HG03442 (cell line): ENCODE results near the gene CA10.

ENCODE experiments used
- ATAC-seq: cut with Tn5 transposase; IDR thresholded peaks from one replicate; pipeline ENCODE4 v1.9.1; 2021; ENCODE audit warnings: mild to moderate bottlenecking, moderate library complexity; ENCODE audit not compliant: unreplicated experiment

CA10 gene

DNA sequence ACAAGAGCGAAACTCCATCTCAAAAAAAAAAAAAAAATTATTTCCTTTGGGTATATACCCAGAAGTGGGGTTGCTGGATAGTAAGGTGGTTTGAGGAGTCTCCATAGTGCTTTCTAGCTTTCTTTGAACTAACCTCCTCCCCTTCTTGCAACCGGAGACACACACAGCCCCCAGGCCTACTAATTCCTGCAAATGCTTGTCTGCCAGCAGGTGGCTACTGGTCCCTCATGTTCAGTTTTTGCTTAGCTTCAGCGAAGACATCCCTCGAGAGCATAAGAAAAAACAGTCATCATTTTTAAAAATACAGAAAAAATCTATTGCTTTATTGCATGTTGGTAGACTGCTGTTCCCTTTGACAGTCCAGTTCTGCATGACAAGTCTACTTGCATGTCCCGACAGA, 459.2 kb downstream of the CA10 start:
- ATAC-seq = no peak

DNA sequence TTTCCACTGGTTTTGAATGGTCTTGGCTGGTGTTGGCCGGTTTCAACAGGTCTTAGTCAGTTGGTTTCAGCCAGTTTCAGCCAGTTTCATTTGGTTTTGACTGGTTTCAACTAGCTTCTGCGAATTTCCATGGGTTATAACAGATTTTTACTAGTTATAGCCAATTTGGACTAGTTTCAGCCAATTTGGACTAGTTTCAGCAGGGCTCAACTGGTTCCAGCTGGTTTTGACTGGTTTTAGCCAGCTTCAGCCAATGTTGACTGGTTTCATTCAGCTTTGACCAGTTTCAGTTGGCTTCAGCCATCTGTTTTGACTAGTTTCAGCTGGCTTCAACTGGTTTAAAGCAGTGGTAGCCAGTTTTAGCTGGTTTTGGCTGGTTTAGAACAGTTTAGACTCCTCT, 465.6 kb downstream of the CA10 start:
- no peak for ATAC-seq

DNA sequence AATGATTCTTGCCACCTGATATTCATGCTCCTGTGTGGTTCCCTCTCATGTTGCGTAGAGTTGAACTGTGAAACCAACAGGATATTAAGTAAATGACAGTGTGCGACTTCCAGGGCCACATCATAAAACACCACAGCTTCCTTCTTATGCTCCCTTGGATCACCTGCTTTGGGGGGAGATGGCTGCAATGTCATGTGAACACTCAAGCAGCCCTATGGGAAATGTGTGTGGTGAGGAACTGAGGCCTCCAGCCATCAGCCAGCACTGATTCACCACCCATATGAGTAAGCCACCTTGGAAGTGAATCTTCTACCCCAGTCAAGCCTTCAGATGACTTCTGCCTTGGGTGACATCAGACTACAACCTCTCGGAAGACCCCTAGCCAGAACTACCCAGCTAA, 470.6 kb downstream of the CA10 start:
- ATAC-seq = no peak

DNA sequence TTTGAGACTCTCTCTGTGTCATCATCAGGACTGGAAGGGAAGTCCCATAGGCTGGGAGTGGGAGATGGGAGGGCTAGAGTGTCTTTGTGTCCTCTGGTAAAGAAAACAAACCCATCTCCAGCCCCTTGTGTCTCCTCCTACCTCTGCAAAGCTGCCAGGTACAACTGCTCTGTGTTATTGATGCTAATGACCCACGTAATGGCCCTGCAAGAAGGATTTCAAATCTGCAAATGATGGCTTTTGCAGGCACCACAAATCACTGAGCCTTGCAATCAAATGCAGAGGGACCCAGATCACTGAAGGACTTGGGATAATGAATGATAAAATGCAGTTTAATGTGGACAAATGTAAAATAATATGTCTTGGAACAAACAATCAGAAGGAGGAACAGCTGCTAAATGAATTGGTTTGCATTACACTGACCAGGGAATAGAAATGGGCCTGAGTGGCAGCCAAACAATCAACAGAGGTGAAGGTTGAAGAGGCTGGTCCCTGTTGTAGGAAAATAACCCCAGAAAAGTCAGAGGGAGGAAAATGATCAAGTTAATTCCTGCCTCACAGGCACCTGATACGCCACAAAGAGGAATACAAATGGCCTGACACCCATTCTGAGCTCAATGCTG, 473.1 kb downstream of the CA10 start:
- no peak for ATAC-seq

- ATAC-seq = no peak
Measured at GRCh38 chr17:51684214-51684613, 474.3 kb downstream of the CA10 start.

DNA sequence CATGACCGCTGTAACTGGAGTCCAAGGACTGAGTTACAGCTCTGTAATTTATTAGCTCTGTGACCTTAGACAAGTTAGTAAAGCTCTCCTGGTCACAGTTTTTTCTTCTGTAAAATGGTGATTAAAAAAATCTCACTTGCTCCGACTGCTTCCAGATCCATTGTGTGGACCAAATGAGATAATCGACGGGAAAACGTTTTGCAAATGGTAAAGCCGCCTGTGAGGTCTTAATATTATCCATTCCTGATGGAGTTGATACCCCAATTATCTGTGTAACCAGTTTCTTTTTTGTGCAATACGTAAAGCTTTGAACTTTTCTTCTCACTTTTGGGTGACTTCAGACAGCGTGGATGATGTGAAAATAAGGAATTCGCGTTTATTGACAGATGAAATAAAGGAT, 475.2 kb downstream of the CA10 start:
- no peak for ATAC-seq

DNA sequence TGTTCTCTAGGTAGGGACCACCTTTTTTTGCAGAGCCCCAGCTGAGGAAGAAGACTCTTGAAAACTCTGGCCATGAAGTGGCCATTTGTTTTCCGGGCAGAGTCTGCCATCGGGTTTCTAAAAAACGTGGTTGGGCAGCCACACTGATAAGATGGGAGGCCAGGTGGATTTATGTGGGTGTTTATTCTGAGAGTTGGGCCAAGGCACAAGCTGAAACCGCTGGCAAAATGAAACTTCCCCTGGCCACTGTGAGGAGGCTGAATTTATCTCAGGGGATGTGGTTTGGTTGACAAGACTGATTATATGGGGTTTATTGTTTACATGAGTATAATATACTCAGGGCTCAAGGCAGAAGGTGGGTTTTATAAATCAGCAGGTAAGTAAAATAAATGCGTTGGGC, 476.4 kb downstream of the CA10 start:
- ATAC-seq = no peak

DNA sequence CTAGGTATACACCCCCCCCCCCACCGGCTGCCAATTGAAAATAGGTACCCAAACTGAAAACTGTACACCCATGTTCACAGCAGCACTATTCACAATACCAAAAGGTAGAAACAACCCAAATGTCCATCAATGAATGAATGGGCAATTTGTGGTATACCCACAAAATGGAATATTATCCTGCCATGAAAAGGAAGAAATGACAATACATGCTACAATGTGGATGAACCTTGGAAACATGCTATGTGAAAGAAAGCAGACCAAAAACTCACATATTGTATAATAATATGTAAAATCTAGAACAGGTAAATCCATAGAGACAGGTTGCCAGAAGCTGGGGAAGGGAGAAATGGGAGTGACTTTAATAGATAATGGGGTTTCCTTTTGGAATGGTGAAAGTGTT, 480.6 kb downstream of the CA10 start:
- ATAC-seq = no peak

DNA sequence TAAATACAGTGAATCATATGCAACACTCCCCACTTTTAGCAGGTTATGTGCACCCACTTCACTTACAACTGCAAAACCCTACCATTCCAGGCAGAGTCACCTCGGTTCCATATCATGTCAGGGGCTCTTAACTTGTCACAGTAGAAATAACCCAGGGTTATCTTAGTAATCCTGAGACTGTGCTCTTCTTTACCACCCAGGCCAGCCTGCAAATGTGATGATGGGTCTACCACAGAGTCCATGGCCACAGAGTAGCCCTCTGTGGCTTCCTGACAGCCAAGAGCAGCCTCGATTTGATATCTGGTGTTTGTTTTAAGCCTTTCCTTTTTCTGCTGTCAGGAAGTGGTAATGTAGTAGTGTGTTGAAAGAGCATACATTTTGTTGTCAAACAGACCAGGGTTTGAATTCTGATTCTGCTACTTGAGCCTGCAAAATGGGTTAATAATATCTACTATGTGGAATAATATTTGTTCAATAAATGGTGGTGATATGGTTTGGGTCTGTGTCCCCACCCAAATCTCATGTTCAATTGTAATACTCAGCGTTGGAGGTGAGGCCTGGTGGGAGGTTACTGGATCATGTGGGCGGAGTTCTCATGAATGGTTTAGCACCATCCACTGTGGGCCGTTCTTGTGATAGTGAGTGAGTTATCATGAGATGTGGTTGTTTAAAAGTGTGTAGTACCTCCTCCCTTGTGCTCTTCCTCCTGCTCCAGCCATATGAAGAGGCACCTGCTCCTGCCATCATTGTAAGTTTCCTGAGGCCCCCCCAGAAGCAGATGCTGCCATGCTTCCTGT, 481.6 kb downstream of the CA10 start:
- no peak for ATAC-seq

GRCh38 chr17:51674579-51675255, 483.8 kb downstream of the CA10 start:
- ATAC-seq = no peak

DNA sequence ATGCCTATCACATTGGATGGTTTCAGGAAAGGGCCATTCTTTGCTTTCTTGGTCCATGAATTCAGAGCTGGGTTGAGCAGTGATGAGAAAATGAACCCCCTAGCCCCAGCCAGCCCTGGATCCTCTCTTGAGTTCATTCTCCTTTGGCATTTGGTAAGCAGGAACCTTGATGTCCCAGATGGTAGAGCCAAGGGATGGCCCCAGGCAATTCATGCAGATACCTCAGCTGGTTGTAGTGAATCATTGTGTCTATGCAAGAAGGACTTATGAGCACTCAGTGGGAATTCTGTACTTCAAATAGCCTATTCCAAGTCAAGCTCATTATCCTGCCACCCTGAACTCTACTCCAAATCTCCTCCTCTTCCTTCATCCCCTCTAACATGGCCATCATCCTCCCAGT, 485.4 kb downstream of the CA10 start:
- ATAC-seq = no peak

GRCh38 chr17:51672065-51672464, 486.4 kb downstream of the CA10 start:
- ATAC-seq = no peak

GRCh38 chr17:51670899-51671298, 487.6 kb downstream of the CA10 start:
- ATAC-seq = no peak

- no peak for ATAC-seq
Measured at GRCh38 chr17:51668963-51669246, 489.6 kb downstream of the CA10 start.

GRCh38 chr17:51668155-51668962, 490.2 kb downstream of the CA10 start:
- no peak for ATAC-seq

DNA sequence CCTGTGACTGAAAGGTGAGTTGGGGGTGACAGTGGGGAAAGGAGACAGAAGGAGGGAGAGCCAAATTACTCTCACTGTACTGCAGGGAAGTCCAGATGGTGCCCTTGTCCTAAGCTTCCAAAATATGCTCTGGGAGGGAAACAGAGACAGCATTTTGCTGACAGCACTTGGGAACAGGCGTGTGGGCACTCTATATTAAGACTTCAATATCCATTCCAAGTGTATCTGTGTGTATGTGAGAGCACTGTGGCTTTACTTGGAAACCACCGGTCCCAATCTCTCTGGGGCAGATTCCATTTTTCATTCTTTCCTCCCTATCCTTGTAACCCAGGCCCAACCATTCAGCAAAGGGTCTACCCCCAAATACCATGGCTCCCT, 490.8 kb downstream of the CA10 start:
- ATAC-seq = no peak

GRCh38 chr17:51666971-51667705, 491.4 kb downstream of the CA10 start:
- no peak for ATAC-seq

- ATAC-seq = no peak
Measured at GRCh38 chr17:51662204-51663056, 496.1 kb downstream of the CA10 start.

DNA sequence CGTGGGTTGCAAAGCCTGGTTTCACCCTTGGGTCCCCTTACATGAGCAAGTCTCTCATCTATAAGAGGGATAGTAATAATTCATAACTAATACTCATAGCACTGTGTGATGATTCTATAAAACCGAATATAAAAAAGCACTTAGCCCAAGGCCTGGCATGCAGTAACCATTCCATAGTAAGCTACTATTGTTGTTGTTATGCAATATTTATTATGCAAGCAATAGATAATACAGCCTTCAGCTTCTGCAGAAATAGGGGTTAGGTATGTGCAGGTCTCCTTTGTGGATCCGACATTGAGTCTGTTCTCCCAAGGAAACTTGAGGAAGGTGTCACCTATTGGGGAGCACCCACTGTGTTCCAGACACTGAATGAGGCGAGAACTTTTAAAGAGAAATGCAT, 497.1 kb downstream of the CA10 start:
- no peak for ATAC-seq

GRCh38 chr17:51660266-51660665, 498.2 kb downstream of the CA10 start:
- no peak for ATAC-seq
